GM20431 (cell line): ENCODE results near the gene SNW1.
"Not testable (repeated sequence)": the region's sequence is repeated elsewhere in the genome, so short reads cannot be mapped to it uniquely, and the experiment has no call there.

Experiments used
- in situ Hi-C: fragments of 300-500 bp; cut with MseI, MboI; formaldehyde crosslinking; loops from one replicate; pipeline ENCODE4 v1.15.0; 2020; ENCODE audit warnings: low sequenced_read_pairs; ENCODE audit not compliant: unreplicated experiment

SNW1 gene

DNA sequence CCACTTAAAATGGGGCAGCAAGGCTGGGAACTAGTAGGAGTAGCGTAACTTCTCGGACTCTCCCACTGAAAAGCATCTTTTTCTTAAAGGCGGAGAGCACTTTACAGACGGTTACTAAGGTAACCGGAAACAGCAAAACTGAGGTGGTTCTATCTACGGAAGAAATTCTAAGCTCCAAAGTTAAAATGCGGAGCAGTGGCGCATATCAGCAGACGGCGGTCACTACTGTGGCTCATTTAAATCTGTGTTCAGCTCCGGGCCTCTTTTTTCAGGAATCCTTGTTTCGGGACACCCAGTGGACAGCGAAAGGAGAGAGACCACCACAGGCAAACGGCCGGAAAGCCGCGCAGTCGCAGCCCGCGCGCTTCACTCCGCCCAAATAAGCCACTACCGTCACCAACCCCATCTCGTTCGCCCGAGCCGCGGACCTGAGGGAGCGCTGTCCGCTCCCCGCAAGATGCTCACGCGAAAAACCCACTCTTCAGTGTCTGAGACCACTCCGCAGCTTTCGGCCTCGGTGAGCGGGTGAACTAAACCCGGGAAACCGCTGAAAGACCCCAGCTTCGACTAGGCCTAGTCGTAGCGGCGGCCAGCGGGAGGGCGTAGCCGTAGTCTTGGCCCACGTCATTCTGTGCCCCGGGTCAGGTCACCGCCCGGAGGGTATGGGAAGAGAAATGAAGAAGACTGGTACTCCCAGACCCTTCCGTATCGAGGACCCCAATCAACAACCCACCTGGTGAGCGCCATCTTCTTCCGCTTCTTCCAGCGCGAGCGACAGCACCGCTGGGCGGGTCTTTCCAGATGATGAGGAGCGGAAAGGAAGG is at the start of gene SNW1:
SNW1 (minus strand) TSS at position 776 of the 824 bp plus-strand sequence; CDS start at position 747, 29 bp downstream.
- in situ Hi-C loops = no loop called here

DNA sequence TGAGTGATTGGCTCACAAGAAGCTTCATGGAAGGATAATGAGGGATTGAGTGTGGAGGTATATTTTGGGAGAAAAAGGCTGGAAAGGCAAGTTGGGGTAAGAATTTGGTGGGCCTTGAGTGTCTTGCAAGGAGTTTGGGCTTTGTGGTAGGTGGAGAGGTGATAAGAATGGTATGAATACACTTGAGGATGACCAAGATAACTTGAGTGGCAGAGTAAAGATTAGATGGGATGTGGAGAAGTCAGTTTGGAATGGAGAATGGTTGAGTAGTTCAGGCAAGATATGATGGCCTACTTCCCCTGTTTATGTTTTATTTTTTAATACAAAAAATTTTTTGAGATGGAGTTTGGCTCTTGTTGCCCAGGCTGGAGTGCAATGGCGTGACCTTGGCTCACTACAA is 48.1 kb upstream of the SNW1 start:
- in situ Hi-C loops = no loop called here

DNA sequence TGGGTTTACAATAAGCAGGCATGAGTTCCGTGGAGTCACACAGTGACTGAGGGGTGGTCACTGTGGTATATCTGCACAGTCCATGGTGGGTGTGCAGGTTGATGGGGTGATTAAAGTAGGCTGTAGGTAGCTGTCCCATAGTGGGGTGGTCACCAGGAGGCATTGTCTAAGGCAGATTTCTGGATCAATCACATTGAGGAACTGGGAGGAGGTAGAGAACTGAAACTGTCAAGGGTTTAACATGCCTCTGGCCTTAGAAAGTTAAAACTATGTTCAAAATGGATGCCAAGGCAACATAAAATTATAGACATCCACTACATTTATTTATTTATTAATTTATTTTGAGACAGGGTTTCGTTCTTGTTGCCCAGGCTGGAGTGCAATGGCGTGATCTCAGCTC is 47.3 kb upstream of the SNW1 start:
- in situ Hi-C loops = no loop called here

DNA sequence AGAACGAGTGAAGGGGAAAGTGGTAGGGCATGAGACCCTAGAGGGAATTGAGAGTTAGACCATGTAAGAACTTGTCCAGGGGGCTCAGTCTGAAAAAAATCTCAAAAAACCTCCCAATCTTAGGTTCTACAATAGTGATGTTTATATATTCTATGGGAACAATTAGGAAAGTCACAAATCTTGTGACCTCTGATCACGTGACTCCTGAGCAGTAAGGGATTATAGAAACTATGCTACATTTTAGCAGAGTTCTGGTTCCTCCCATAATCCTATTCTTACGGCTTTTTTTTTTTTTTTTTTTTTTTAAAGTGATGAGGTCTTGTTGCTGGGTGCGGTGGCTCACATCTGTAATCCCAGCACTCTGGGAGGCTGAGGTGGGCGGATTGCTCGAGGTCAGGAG is 44.8 kb upstream of the SNW1 start:
- in situ Hi-C loops = no loop called here

DNA sequence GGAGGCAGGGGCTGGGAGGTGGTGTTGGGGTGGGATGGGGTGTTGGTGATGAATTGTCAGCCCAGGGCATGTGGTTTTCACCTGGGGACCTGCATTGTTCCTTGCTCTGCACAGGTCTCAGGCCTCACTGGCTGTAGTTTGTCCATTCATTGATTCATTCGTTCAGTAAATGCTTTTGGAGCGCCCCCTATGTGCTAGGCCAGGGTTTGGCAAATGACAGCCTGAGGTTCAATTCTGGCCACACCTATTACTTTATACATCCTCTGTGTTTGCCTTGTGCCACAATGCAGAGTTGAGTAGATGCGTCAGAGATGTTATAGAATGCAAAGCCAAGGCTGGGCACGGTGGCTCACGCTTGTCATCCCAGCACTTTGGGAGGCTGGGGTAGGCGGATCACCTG is 43.6 kb upstream of the SNW1 start:
- in situ Hi-C loops = no loop called here

DNA sequence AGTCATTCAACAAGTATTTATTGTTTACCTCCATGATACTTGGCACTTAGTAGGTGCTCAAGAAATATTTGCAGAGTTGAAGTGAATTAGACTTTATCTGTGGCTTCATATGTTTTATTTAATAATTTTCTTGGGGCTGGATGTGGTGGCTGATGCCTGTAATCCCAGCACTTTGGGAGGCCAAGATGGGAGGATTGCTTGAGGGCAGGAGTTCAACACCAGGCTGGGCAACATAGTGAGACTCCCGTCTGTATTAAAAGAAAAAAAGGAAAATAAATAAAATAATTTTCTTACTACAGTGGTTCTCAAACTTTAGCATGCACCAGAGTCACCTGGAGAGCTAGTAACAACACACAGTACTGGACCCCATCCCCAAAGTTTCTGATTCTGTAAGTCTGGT is 39.9 kb upstream of the SNW1 start:
- in situ Hi-C loops = no loop called here

DNA sequence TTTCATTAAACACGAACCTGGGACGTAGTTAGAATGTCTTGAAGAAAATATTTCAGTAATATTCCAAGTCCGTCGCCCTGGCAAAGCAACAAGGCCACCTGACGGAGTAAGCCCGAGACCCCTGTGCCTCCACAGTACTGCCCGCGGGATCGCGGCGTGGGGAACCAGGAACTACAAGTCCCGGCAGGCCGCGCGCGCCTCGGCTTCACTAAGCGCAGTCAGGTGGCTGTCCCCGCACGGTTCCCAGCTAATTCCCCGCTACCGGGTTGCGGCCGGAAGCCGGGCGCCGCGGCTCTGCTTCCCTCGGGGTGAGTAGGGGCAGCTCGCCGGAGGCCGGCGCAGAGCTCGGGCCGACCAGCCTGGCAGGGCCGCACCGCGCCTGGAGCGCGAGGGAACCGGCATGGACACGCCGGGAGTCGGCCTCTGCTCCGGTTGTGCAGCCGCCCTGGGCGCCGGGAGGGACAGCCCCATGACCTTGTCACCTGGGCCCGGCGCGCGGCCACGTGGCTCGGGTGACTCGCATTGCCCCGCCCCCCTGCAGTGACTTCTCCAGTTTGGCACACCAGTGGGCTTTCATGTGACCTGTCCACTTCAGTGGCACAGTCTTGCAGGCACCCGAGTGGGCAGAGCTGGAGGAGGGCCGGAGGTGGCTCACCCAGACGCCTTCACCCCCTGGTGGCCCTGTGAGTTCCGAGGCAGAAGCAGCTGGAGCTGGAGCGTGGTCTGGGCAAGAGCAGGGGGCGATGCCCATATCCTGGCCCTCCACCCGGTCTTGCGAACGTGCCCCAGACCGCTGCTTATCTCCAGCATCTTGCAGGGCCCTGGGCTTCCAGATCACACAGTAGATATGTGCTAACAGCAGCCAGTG is 39.1 kb upstream of the SNW1 start, which contains the start of gene ADCK1:
ADCK1 (plus strand) TSS at position 247 of the 868 bp plus-strand sequence. CDS start 18,870 bp downstream, outside the sequence.
- in situ Hi-C loops = no loop called here

DNA sequence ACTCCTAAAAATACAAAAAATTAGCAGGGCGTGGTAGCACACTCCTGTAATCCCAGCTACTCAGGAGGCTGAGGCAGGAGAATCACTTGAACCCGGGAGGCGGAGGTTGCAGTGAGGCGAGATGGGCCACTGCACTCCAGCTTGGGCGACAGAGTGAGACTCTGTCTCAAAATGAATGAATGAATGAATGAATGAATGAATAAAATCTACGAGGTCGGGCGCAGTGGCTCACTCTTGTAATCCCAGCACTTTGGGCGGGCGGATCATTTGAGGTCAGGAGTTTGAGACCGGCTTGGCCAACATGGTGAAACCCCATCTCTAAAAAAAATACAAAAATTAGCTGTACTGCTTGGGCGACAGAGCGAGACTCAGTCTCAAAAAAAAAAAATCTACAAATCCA is 38.5 kb upstream of the SNW1 start:
- in situ Hi-C loops = not testable (repeated sequence)

DNA sequence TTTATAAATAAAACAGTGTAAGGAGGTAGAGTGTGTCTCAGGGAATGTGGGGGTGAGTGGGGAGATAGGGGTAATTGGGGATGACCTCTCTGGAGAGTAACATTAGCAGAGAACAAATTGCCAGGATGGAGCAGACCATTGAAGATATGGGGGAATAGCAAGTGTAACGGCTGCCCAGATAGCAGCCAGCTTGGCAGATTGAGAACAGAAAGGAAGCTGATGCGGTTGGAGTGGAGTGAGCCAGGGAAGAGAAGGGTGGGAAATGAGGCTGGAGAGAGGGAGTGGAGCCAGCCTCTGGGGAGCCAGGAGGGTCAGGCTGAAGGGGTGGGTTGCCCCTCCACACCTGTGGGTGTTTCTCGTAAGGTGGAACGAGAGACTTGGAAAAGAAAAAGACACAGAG is 33.4 kb upstream of the SNW1 start:
- in situ Hi-C loops = no loop called here

DNA sequence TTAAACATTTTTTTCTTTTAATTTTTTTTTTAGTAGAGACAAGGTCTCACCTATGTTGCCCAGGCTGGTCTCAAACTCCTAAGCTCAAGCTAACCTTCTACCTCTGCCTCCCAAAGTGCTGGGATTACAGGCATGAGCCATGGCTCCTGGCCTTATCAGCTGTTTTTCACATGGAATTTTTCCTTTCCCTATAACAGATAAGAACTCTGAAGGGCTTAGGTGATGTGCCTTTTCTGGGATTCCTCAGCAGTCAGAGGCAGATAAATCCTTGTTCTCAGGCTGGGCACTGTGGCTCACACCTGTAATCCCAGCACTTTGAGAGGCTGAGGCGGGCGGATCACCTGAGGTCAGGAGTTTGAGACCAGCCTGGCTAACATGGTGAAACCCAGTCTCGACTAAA is 32.3 kb upstream of the SNW1 start:
- in situ Hi-C loops = not testable (repeated sequence)

DNA sequence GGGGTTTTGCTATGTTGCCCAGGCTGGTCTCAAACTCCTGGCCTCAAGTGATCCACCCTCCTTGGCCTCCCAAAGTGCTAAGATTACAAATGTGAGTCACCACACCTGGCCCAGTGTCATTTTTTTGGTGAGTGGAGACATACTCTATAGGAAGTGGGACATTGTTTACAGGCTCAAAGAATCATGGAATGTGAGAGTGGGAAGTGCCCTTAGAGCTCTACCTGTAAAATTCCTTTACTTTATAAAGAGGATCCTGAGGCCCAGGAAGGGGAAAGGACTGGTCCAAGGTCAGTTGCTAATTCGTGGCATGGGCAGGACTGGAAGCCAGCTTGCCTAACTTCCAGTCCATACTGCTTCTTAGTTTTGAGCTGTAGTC is 30.3 kb upstream of the SNW1 start:
- in situ Hi-C loops = no loop called here

DNA sequence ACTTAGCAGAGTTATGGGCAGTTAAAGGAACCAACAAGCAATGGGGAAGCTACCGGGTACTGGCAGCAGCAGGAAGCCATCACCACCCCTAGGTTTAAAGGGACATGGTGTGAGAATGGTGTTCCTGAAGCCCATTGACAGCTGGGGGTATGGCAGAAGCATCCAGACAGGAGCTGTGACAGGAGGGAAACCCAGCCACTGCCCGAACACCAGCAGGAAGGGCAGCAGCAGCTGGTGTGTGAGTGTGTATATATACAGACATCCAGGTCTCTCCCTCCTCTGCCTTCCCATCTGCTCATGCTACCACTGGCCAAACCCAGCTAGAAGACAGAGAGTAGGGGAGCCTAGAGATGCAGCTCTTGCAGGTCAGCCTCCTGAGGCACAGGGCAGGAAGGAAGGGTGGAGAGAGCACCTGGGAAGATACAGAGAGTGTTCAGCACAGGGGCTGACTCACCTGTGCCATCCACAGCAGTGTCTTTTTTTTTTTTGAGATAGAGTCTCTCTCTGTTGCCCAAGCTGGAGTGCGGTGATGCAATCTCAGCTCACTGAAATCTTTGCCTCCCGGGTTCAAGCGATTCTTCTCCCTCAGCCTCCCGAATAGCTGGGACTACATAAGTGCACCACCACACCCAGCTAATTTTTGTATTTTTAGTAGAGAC is 29.7 kb upstream of the SNW1 start:
- in situ Hi-C loops = no loop called here

DNA sequence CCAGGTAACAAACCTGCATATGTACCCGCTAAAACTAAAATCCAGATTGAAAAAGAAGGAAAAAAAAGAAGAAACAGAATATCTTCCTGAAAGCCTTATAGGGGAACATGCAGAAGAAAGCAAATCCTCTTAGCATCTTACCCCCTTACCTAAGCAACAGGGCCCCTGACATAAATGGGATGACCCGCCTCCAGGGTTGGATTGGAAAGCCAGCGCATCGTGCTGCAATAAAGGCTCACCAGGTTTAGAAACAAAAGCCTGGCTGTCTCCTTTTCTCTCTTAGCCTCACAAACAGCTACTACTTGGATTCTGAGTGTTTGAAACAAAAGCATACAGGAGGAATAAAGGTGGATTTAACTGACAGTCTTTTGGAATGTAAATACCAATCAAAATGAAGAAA is 25.2 kb upstream of the SNW1 start:
- in situ Hi-C loops = no loop called here

DNA sequence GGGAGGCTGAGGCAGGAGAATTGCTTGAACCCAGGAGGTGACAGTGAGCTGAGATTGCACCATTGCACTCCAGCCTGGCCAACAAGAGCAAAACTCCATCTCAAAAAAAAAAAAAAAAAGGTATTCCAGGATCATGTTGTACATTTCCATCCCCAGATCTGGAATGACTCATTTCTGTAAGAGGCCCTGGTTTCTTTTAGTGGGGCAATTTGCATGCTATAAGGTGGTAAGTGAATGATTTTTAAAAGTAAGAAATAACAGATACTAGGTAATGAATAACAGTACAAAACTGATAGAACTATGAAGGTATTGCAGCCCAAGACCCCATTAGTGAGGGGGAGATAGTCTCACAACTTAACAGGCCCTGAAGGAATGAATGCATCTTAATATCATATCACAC is 21.2 kb upstream of the SNW1 start:
- in situ Hi-C loops = no loop called here

DNA sequence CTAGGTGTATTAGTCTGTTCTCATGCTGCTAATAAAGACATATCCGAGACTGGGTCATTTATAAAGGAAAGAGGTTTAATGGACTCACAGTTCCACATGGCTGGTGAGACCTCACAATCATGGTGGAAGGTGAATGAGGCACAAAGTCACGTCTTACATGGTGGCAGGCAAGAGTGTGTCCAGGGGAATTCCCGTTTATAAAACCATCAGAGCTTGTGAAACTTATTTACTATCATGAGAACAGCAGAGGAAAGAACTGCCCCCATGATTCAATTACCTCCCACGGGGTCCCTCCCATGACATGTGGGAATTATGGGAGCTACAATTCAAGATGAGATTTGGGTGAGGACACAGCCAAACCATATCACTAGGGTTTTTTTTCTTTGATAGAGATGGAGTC is 13.0 kb upstream of the SNW1 start:
- in situ Hi-C loops = not testable (repeated sequence)

DNA sequence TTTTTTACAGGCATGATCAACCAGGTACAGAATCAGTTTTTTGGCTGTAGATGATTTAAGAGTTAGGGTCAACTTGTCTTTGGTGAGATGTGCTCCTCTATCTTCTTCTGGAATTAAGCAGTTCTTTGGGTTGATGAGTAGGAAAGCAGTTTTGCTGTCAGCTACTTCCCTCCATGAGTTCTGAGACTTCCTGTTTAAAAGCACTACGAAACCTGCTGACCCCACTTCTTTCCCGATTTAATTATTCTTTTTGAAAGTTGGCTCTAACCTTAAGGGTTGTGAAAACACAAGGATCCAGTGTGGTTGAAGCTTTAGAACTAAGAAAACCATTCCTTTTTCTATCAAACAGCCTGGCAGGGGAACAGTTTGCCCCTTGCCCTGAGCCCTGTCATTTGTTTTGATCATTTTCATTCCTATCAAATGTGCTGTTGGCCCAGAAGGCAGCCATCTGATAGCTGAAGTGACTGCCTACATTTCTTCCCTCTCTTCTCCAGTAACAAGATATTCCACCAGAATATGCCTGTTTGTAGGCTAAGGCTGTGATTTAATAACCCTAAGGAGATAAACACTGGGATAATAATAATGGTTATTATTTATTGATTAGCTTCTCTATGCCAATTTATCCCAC is 7.6 kb upstream of the SNW1 start:
- in situ Hi-C loops = not testable (repeated sequence)

DNA sequence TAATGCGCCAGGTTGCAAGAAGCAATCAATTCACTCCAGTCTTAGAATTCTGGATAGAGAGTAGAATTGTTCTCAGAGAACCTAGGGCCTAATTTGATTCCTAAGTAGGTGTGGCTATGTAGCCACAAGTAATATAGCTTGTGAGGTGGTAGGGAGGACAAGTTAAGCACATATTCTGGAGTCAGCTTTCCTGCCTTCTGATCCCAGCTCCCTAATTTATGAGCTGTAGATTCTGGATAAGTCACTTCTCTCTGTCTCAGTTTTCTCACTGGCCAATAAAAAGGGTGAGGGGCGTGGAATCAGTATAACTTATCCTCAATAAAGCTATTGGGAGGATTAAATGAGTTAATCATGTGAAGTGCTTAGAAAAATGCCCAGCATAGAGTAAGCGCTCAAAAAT is 3.0 kb upstream of the SNW1 start:
- in situ Hi-C loops = no loop called here

DNA sequence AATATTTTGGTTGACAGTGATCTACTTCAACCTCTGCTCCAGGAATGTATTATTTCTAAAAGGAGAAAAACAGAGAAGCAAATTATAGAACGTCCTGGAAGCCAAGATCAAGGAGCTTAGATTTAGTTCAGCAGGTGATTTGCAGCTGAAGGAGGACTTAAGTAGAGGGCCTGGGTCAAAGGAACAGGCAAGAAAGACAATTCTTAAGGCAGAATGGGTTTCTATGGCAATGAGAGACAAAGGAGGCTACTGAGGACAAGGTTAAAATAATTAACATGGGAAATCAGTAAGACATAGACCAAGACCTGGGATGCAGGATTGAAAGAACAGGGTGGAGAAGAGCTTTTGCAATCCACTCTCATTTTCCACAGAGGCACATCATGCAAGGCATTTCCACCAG is 2.4 kb upstream of the SNW1 start:
- in situ Hi-C loops = no loop called here

DNA sequence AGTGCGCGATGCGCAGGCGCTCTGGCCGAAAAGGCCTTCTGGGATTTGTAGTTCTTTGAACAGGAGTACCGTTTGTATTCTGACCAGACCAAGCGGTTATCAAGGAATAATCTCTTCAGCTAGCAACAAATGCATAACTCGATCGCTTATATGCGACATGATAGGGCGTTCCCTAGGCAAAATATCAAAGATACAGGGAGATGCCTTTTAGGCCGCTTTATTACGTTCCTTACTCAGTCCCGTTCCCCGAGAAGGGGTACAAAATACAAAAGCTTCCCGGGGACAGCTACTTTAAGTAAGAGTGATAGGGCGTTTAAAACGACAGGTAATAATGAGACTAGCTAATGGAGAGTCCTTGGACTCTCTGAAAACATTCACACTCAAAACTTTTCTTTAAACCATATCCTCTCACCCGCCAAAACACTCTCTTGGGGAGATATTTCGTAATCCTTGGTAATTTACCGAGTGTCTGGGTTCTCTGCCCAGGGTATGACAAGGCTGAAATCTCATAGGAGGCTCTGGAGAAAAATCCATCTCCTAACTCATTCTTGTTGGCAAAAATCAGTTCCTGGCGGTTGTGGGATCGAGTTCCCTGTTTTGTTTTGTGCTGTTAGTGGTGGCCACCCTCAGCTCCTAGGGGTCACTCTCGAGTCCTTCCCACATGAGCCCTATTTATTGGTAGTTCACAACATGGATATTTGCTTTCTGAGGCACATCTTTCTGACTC is 412 bp upstream of the SNW1 start:
- in situ Hi-C loops = no loop called here
